Myocyte (in vitro differentiated cells): ENCODE data around the gene WNT2B. TPM values are rescaled to one million over a fixed set of nuclear protein-coding genes. Genes with fewer than 3 reads are reported as not detected.

Source experiments
- DNase-seq: peaks from one replicate; pipeline ENCODE4 v3.0.0-alpha.2; 2012; ENCODE audit warnings: low read depth
- total RNA-seq: library from RNA; depleted of rRNA; stranded (reverse); fragments of >200 nt; gene quantifications from 2 replicates; pipeline ENCODE4 v1.2.3, GENCODE V29; 2014

WNT2B gene
- total RNA-seq, 1 donor from 2014 or later = 0.67 TPM

DNA sequence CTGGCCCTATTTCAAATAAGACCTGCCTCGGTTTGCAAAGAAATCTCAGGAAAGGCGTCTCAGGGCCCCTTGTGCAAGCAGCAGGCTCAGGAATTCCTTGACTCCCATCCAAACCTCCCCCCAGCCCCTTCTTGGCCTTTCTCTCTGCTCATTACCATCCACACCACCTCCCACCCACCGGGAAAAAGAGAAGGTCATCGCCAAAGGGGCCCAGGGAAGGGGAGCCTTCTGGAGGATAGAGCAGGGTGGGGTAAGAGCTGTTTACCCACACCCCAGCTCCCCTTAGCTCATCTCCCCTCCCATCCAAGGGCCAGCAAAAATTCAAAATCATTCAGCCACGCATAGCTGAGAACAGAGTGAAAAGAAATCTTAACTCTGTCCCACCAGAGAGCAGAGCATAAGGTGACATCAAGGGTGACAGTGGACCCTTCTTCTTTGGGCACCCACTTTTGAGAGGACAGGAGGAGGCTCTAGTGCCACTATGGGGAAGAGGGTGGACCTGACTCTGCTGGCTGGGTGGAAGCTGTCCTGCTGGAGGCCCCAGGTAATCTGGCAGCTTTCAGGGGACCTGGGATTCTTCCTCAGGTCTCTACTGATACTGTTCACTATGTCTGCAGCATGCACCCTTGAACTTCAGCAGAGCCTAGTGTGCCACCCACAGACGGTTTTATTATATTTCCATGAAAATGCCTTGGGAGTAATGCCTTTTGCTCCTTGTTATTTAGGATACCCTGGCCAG is 3.9 kb upstream of the WNT2B start:
- no peak for DNase-seq

DNA sequence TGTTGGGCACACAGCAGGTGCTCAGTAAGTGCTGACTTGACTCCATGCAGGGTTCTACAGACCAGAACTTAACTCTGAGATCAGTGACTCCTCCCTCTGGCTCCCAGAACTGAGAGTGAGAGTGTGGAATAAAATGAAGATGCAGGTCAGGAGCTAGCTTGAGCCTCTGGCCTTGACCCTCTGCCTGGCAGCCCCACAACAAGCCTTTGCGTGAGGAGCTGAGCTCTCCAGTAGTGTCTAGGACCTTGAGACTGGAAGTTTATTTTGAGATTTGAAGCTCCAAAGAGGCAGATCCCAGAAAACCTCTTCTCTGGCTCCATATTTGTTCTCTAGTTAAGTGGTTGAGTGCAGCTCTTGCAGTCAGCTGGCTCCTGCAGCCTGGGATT is 3.4 kb upstream of the WNT2B start:
- DNase-seq = no peak

DNA sequence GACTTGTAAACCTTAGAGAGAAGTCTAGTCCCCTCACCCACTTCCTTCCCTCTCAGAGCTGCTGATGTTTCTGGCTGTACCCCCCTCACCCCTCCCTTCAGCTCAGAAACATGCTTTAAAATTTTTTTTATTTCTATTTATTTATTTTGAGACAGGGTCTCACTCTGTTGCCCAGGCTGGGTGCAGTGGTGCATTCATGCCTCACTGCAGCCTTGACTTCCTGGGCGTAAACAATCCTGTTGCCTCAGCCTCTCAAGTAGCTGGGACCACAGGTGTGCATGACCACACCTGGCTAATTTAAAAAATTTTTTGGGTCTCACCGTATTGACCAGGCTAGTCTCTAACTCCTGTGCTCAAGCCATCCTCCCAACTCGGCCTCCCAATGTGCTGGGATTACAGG is 2.9 kb upstream of the WNT2B start:
- no peak for DNase-seq

GRCh38 chr1:112506306-112506705 is 2.5 kb upstream of the WNT2B start:
- no peak for DNase-seq

DNA sequence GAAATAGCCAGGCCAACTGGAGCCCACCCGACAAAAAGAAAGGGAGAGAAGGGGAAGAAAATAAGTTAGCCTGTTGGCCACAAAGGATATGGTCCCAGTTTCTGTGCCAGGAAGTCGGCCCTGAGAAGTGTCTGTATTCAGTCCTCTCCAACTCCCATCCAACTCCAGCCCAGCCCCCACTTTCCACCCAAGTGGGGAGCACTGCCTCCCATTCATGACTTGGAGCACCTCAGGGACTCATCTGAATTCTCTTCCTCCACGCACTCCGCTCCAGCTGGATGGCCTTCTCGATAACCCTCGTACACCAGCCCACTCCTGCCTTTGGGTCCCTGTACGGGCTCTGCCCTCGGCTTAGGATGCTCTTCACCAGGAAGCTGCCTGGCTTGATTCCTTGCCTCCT is 2.0 kb upstream of the WNT2B start:
- no peak for DNase-seq

GRCh38 chr1:112507336-112507735 is 1.4 kb upstream of the WNT2B start:
- DNase-seq = no peak

DNA sequence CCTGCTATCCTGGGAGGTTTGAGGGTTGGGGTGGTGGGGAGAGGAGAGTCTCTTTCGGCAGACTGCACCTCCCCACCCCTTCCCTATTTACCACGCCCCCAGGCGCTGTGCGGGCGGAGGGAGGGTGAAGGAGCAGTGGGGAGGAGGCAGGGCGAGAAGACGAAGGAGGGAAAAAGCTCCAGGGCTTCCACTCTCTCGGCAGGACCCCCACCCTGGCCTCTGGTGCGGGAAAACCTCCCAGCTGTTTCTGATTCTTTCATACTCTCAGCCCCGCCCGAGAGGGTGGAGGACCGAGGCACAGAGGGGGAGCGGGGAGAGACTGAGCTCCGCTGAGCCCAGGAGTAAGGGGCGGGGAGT is 866 bp upstream of the WNT2B start:
- DNase-seq = no peak

DNA sequence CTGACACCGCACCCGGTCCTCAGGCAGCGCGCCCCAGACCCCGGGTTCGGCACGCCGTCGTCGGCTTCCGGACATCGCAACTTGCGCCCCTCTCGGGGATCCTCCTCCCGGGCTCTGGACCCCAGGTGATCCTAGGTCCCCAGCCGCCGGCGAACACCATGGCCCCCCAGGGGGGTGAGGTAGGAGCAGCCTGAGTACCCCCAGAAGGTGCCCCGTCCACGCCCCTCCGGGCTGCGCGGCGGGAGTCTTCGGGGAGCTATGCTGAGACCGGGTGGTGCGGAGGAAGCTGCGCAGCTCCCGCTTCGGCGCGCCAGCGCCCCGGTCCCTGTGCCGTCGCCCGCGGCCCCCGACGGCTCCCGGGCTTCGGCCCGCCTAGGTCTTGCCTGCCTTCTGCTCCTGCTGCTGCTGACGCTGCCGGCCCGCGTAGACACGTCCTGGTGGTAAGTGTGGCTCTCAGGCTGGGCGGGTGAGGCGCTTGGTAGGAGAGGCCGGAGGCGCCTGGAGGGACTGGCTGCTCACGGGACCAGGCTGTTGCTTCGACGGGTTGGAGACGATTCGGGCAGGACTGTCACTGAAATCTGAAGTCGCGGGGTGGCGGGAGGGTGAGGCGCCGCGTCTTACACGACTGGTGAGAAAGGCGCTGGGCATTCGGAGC is 367 bp downstream of the WNT2B start:
- no peak for DNase-seq

GRCh38 chr1:112509660-112510178 is 954 bp downstream of the WNT2B start:
- no peak for DNase-seq

- DNase-seq = no peak
Measured at GRCh38 chr1:112510340-112510739, 1.6 kb downstream of the WNT2B start.

DNA sequence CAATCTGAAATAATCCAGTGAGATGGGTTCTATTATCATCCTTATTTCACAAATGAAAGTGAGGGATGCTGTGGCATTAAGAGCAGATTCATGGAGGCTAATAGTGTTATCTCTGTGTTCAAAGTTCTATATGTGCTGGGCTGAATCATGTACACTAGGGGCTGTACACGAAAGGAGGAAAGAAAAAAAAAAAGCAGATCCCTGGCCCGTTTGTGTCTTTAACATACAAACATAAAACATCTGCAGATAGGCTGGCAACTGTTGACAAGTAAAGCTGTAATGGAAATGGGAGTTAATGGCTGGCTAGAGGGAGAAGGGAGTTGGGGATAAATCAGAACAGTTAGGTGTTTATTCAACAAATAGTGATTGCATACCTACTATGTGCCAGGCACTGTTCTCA is 3.1 kb downstream of the WNT2B start:
- DNase-seq = no peak

GRCh38 chr1:112513112-112513870 is 4.5 kb downstream of the WNT2B start:
- peak; percentile 68 for DNase-seq

- no peak for DNase-seq
Measured at GRCh38 chr1:112514901-112515300, 6.1 kb downstream of the WNT2B start.

DNA sequence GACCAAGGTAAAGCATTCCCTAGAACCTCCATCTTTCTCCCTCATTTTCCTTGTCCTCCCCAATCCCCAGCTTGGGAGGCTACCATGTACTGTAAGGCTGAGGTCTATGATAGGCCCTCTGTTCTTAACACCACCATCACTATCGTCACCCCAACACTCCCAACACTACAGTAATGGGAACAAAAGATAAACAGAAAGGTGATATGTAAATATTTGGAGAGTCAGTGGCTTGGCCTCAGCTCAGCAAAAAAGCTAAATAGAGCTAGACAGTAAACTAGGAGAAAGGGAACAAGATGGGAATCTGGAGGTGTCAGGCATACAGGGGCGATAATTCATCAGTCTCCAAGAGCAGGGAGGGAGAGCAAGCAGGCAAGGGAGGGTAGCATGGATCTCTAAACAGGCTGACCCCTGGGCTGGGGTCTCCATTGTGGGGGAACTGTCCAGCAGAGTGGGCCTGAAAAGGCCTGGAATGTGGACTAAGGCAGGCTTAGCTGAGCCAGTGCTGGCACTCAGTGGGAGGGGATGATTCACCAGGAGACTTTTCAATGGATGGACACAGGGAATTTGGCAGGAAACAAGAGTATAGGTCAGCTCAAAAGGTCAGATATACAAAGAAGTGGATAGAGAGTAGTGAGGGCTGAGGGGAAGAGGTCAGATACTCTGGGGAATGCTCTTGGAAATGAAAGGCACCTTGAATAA is 6.7 kb downstream of the WNT2B start:
- peak; percentile 53 for DNase-seq

- no peak for DNase-seq
Measured at GRCh38 chr1:112516141-112516540, 7.4 kb downstream of the WNT2B start.

DNA sequence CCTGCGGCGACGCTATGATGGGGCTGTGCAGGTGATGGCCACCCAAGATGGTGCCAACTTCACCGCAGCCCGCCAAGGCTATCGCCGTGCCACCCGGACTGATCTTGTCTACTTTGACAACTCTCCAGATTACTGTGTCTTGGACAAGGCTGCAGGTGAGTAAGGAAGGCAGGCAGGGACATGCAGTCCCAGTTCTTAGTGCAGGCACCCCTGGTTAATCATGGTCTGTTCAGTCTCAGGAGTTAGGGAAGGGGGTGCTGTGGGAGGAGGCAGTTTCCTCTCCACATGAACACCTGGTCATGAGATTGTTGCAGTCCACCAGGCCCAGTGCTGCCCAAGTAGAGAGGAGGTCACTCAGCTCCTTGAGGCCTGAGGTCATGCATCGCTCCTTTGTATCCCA is 8.5 kb downstream of the WNT2B start:
- DNase-seq = no peak

DNA sequence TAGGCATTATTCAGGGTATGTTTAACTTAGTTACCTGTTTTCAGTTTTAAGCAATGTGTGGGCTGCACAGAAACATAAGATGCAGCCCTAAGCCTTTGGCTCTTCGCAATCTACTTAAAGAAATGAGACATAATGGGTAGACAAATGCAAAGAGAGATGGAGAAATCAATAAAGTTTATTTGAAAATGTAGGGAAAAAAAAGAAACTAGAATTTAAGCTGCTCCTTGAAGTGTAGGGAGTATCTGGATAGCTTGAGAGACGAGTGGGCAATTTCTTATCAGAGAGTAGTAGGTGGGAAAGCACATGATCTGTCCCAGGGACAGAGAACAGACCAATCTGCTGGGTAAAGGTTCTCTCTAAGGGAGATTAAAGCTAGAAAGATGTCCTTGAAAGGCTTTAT is 8.9 kb downstream of the WNT2B start:
- no peak for DNase-seq

DNA sequence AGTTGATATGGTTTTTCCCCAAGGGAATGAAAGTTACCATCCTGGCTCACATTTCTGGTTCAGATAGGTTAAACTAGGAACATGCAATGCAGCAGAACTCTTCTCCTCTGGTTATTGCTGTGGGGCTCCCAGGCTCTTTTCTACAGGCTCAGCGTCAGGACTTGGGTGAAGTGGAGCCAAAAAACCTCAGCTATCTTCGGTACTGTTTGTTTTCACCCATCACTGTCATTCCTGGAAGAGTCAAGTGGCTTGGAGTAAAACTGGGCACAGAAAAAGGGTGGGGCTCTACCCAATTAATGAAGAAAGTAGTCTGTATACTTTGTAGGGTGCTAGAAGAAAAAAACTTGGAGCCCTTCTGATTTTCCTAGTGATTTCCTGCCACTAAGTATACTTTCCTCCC is 9.4 kb downstream of the WNT2B start:
- DNase-seq = no peak

DNA sequence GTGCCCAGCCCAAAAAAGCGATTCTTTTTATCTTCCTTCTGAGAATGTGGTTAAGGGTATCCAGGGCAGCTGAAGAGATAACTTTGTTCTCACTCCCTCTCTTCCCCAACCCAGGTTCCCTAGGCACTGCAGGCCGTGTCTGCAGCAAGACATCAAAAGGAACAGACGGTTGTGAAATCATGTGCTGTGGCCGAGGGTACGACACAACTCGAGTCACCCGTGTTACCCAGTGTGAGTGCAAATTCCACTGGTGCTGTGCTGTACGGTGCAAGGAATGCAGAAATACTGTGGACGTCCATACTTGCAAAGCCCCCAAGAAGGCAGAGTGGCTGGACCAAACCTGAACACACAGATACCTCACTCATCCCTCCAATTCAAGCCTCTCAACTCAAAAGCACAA is 11.4 kb downstream of the WNT2B start:
- no peak for DNase-seq

GRCh38 chr1:112522621-112523020 is 13.9 kb downstream of the WNT2B start:
- peak; percentile 98 for DNase-seq

GRCh38 chr1:112524251-112524650 is 15.5 kb downstream of the WNT2B start:
- DNase-seq = no peak

- no peak for DNase-seq
Measured at GRCh38 chr1:112524986-112525385, 16.2 kb downstream of the WNT2B start.
